SK-N-SH treated with all-trans-retinoic acid at 6 μM for 48 hours (cell line): ENCODE results near the gene TRAPPC3.

Experiments
- ARNTL ChIP-seq: fragments of 450-650 bp; formaldehyde crosslinking; IDR thresholded peaks from 2 replicates; pipeline ENCODE4 v1.5.0; 2020; ENCODE audit warnings: low read depth, mild to moderate bottlenecking, moderate library complexity, borderline replicate concordance
- CSDC2 ChIP-seq: fragments of 250-450 bp; sonication (Bioruptor Pico); IDR thresholded peaks from 2 replicates; pipeline ENCODE4 v1.5.0; 2020; ENCODE audit warnings: mild to moderate bottlenecking, moderate library complexity
- GLIS3 ChIP-seq: fragments of 250-450 bp; sonication (Bioruptor Pico); IDR thresholded peaks from 2 replicates; pipeline ENCODE4 v1.5.0; 2020; ENCODE audit warnings: mild to moderate bottlenecking, moderate library complexity
- ISL1 ChIP-seq: fragments of 250-450 bp; sonication (Bioruptor Pico); IDR thresholded peaks from 2 replicates; pipeline ENCODE4 v2.1.2; 2022; ENCODE audit warnings: mild to moderate bottlenecking, moderate library complexity
- RARB ChIP-seq: fragments of 250-450 bp; sonication (Bioruptor Pico); IDR thresholded peaks from 2 replicates; pipeline ENCODE4 v1.8.0; 2021; ENCODE audit warnings: mild to moderate bottlenecking, moderate library complexity
- SNAI2 ChIP-seq: fragments of 250-450 bp; sonication (Bioruptor Pico); IDR thresholded peaks from 2 replicates; pipeline ENCODE4 v1.5.0; 2020; ENCODE audit warnings: mild to moderate bottlenecking, moderate library complexity
- ZFP3 ChIP-seq: fragments of 250-450 bp; sonication (Bioruptor Pico); IDR thresholded peaks from 2 replicates; pipeline ENCODE4 v1.5.0; 2020; ENCODE audit warnings: mild to moderate bottlenecking, moderate library complexity
- ZNF8 ChIP-seq: fragments of 450-650 bp; formaldehyde crosslinking; IDR thresholded peaks from 2 replicates; pipeline ENCODE4 v1.5.0; 2020; ENCODE audit warnings: mild to moderate bottlenecking, moderate library complexity
- TF ChIP-seq, protein P1 (sequence below): fragments of 250-450 bp; sonication (Bioruptor Pico); IDR thresholded peaks from 2 replicates; pipeline ENCODE4 v1.5.1; 2020; ENCODE audit warnings: low read depth, mild to moderate bottlenecking, moderate library complexity
- TF ChIP-seq, protein P2 (sequence below): fragments of 250-450 bp; sonication (Bioruptor Pico); IDR thresholded peaks from 2 replicates; pipeline ENCODE4 v1.8.0; 2020; ENCODE audit warnings: mild to moderate bottlenecking, moderate library complexity, borderline replicate concordance
- TF ChIP-seq, protein P3 (sequence below): fragments of 250-450 bp; sonication (Bioruptor Pico); IDR thresholded peaks from 2 replicates; pipeline ENCODE4 v1.5.0; 2020; ENCODE audit warnings: mild to moderate bottlenecking, moderate library complexity
- TF ChIP-seq, protein P4 (sequence below): fragments of 250-450 bp; sonication (Bioruptor Pico); IDR thresholded peaks from 2 replicates; pipeline ENCODE4 v1.5.1; 2021; ENCODE audit warnings: mild to moderate bottlenecking, moderate library complexity

DNA sequence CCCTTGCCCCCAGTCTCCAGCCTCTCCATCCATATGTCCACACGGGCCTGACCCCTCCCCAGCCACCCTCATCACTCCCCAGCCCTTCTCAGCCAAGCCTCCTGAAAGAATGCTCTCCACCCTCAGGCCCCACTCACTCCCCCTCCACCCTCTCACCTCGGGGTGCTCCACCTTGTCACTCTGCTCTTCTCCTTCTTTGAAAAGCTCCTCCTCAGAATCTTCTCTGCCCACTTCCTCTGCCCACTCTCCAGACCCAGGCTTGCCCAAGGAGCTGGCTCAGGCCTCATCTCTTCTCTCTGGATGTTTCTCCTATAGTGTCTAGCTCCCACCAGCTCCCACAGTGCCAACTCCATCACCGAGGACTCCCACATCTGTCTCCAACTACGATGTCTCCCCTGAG lies 38.1 kb downstream of the TRAPPC3 start:
- no peak for TF ChIP-seq ZNF8
- TF ChIP-seq, protein P1, sequence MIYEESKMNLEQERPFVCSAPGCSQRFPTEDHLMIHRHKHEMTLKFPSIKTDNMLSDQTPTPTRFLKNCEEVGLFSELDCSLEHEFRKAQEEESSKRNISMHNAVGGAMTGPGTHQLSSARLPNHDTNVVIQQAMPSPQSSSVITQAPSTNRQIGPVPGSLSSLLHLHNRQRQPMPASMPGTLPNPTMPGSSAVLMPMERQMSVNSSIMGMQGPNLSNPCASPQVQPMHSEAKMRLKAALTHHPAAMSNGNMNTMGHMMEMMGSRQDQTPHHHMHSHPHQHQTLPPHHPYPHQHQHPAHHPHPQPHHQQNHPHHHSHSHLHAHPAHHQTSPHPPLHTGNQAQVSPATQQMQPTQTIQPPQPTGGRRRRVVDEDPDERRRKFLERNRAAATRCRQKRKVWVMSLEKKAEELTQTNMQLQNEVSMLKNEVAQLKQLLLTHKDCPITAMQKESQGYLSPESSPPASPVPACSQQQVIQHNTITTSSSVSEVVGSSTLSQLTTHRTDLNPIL = no peak
- TF ChIP-seq, protein P2, sequence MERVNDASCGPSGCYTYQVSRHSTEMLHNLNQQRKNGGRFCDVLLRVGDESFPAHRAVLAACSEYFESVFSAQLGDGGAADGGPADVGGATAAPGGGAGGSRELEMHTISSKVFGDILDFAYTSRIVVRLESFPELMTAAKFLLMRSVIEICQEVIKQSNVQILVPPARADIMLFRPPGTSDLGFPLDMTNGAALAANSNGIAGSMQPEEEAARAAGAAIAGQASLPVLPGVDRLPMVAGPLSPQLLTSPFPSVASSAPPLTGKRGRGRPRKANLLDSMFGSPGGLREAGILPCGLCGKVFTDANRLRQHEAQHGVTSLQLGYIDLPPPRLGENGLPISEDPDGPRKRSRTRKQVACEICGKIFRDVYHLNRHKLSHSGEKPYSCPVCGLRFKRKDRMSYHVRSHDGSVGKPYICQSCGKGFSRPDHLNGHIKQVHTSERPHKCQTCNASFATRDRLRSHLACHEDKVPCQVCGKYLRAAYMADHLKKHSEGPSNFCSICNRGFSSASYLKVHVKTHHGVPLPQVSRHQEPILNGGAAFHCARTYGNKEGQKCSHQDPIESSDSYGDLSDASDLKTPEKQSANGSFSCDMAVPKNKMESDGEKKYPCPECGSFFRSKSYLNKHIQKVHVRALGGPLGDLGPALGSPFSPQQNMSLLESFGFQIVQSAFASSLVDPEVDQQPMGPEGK (CRISPR knock-in tag) = no peak
- no peak for TF ChIP-seq ISL1 (CRISPR knock-in tag)
- TF ChIP-seq, protein P3, sequence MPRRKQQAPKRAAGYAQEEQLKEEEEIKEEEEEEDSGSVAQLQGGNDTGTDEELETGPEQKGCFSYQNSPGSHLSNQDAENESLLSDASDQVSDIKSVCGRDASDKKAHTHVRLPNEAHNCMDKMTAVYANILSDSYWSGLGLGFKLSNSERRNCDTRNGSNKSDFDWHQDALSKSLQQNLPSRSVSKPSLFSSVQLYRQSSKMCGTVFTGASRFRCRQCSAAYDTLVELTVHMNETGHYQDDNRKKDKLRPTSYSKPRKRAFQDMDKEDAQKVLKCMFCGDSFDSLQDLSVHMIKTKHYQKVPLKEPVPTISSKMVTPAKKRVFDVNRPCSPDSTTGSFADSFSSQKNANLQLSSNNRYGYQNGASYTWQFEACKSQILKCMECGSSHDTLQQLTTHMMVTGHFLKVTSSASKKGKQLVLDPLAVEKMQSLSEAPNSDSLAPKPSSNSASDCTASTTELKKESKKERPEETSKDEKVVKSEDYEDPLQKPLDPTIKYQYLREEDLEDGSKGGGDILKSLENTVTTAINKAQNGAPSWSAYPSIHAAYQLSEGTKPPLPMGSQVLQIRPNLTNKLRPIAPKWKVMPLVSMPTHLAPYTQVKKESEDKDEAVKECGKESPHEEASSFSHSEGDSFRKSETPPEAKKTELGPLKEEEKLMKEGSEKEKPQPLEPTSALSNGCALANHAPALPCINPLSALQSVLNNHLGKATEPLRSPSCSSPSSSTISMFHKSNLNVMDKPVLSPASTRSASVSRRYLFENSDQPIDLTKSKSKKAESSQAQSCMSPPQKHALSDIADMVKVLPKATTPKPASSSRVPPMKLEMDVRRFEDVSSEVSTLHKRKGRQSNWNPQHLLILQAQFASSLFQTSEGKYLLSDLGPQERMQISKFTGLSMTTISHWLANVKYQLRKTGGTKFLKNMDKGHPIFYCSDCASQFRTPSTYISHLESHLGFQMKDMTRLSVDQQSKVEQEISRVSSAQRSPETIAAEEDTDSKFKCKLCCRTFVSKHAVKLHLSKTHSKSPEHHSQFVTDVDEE (CRISPR knock-in tag) = no peak
- no peak for TF ChIP-seq SNAI2 (CRISPR knock-in tag)
- TF ChIP-seq GLIS3 = no peak
- TF ChIP-seq RARB (CRISPR knock-in tag) = no peak
- no peak for TF ChIP-seq CSDC2 (CRISPR knock-in tag)
- no peak for TF ChIP-seq ZFP3
- TF ChIP-seq, protein P4, sequence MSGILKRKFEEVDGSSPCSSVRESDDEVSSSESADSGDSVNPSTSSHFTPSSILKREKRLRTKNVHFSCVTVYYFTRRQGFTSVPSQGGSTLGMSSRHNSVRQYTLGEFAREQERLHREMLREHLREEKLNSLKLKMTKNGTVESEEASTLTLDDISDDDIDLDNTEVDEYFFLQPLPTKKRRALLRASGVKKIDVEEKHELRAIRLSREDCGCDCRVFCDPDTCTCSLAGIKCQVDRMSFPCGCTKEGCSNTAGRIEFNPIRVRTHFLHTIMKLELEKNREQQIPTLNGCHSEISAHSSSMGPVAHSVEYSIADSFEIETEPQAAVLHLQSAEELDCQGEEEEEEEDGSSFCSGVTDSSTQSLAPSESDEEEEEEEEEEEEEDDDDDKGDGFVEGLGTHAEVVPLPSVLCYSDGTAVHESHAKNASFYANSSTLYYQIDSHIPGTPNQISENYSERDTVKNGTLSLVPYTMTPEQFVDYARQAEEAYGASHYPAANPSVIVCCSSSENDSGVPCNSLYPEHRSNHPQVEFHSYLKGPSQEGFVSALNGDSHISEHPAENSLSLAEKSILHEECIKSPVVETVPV = no peak
- TF ChIP-seq ARNTL (CRISPR knock-in tag) = no peak
